Activated T-cell treated with anti-CD3 and anti-CD28 coated beads, Interleukin-2, amount 50 U/mL, for 24 hours (primary cell): Measurements from ENCODE around the gene C21orf58.

ENCODE experiments used
- DNase-seq: peaks from one replicate; pipeline ENCODE4 v3.0.0-alpha.2; 2020
- H3K27ac Mint-ChIP-seq: 2 replicates; pipeline ENCODE4 v1.8.0; 2020; ENCODE audit warnings: mild to moderate bottlenecking, mixed read lengths
- H3K27me3 Mint-ChIP-seq: 2 replicates; pipeline ENCODE4 v1.8.0; 2020; ENCODE audit warnings: mixed read lengths
- H3K36me3 Mint-ChIP-seq: 2 replicates; pipeline ENCODE4 v1.8.0; 2020; ENCODE audit warnings: low read depth, mixed read lengths
- H3K4me1 Mint-ChIP-seq: 2 replicates; pipeline ENCODE4 v1.8.0; 2020; ENCODE audit warnings: low read depth, mixed read lengths
- H3K4me3 Mint-ChIP-seq: 2 replicates; pipeline ENCODE4 v1.8.0; 2020; ENCODE audit warnings: mild to moderate bottlenecking, moderate library complexity, mixed read lengths
- H3K9me3 Mint-ChIP-seq: 2 replicates; pipeline ENCODE4 v1.8.0; 2020; ENCODE audit warnings: mixed read lengths

C21orf58 gene

GRCh38 chr21:46284733-46285132 is 38.9 kb downstream of the C21orf58 start:
- DNase-seq = no peak
- Mint-ChIP-seq H3K4me1 (peaks cover 56% of the 10 kb centered on the region), H3K36me3 (peaks cover 69% of the 10 kb centered on the region), H3K27me3 (no peaks in the 10 kb centered on the region), H3K9me3 (no peaks in the 10 kb centered on the region), H3K27ac (peak overlapping the region; percentile 93), H3K4me3 (peak overlapping the region; percentile 95)

GRCh38 chr21:46284077-46284644 is 39.5 kb downstream of the C21orf58 start:
- Mint-ChIP-seq H3K27ac (peak overlapping the region; percentile 84), H3K4me3 (peak overlapping the region; percentile 95), H3K36me3 (peaks cover 72% of the 10 kb centered on the region), H3K4me1 (peaks cover 54% of the 10 kb centered on the region), H3K27me3 (no peaks in the 10 kb centered on the region), H3K9me3 (no peaks in the 10 kb centered on the region)
- no peak for DNase-seq

- H3K4me1 Mint-ChIP-seq = peaks cover 3% of the 10 kb centered on the region
- H3K4me3 Mint-ChIP-seq = no peak overlapping the region
- H3K36me3 Mint-ChIP-seq = peaks cover 90% of the 10 kb centered on the region
- no peak overlapping the region for H3K27ac Mint-ChIP-seq
- DNase-seq = no peak
- H3K9me3 Mint-ChIP-seq = no peaks in the 10 kb centered on the region
- no peaks in the 10 kb centered on the region for H3K27me3 Mint-ChIP-seq
Observed at GRCh38 chr21:46274797-46275390, 48.8 kb downstream of the C21orf58 start.

- Mint-ChIP-seq H3K27ac (no peak overlapping the region), H3K4me3 (no peak overlapping the region)
- DNase-seq = no peak
Observed at GRCh38 chr21:46273341-46273740, 50.3 kb downstream of the C21orf58 start.

GRCh38 chr21:46269466-46269865 is 54.2 kb downstream of the C21orf58 start:
- Mint-ChIP-seq H3K36me3 (peaks cover 94% of the 10 kb centered on the region), H3K27me3 (no peaks in the 10 kb centered on the region), H3K27ac (no peak overlapping the region), H3K9me3 (no peaks in the 10 kb centered on the region), H3K4me1 (no peaks in the 10 kb centered on the region), H3K4me3 (no peak overlapping the region)
- DNase-seq = no peak

More at GRCh38 chr21:46273341-46273740, 50.3 kb downstream of the C21orf58 start:
- no peaks in the 10 kb centered on the region for H3K9me3 Mint-ChIP-seq
- peaks cover 89% of the 10 kb centered on the region for H3K36me3 Mint-ChIP-seq
- peaks cover 3% of the 10 kb centered on the region for H3K4me1 Mint-ChIP-seq
- H3K27me3 Mint-ChIP-seq = no peaks in the 10 kb centered on the region

GRCh38 chr21:46268371-46268770 is 55.3 kb downstream of the C21orf58 start:
- H3K36me3 Mint-ChIP-seq = peaks cover 94% of the 10 kb centered on the region

GRCh38 chr21:46266946-46267345 is 56.7 kb downstream of the C21orf58 start:
- H3K36me3 Mint-ChIP-seq = peaks cover 90% of the 10 kb centered on the region
- H3K4me1 Mint-ChIP-seq = no peaks in the 10 kb centered on the region
- no peak overlapping the region for H3K27ac Mint-ChIP-seq
- H3K27me3 Mint-ChIP-seq = no peaks in the 10 kb centered on the region
- no peak for DNase-seq
- no peak overlapping the region for H3K4me3 Mint-ChIP-seq
- H3K9me3 Mint-ChIP-seq = no peaks in the 10 kb centered on the region

More at GRCh38 chr21:46268371-46268770, 55.3 kb downstream of the C21orf58 start:
- Mint-ChIP-seq H3K4me1 (no peaks in the 10 kb centered on the region), H3K27ac (no peak overlapping the region), H3K27me3 (no peaks in the 10 kb centered on the region), H3K4me3 (no peak overlapping the region), H3K9me3 (no peaks in the 10 kb centered on the region)
- no peak for DNase-seq

GRCh38 chr21:46265736-46266525 is 57.7 kb downstream of the C21orf58 start:
- peak overlapping the region; percentile 37 for H3K27ac Mint-ChIP-seq
- H3K27me3 Mint-ChIP-seq = no peaks in the 10 kb centered on the region
- H3K9me3 Mint-ChIP-seq = no peaks in the 10 kb centered on the region
- no peak overlapping the region for H3K4me3 Mint-ChIP-seq
- no peaks in the 10 kb centered on the region for H3K4me1 Mint-ChIP-seq
- no peak for DNase-seq
- H3K36me3 Mint-ChIP-seq = peaks cover 91% of the 10 kb centered on the region

GRCh38 chr21:46264690-46265144 is 59.0 kb downstream of the C21orf58 start:
- Mint-ChIP-seq H3K27me3 (no peaks in the 10 kb centered on the region), H3K4me3 (no peak overlapping the region), H3K36me3 (peaks cover 90% of the 10 kb centered on the region), H3K27ac (no peak overlapping the region), H3K4me1 (no peaks in the 10 kb centered on the region), H3K9me3 (no peaks in the 10 kb centered on the region)
- DNase-seq = no peak

GRCh38 chr21:46264046-46264689 is 59.5 kb downstream of the C21orf58 start:
- peaks cover 90% of the 10 kb centered on the region for H3K36me3 Mint-ChIP-seq
- no peaks in the 10 kb centered on the region for H3K9me3 Mint-ChIP-seq
- H3K4me1 Mint-ChIP-seq = no peaks in the 10 kb centered on the region
- no peak for DNase-seq
- H3K27ac Mint-ChIP-seq = peak overlapping the region; percentile 57
- no peaks in the 10 kb centered on the region for H3K27me3 Mint-ChIP-seq
- H3K4me3 Mint-ChIP-seq = no peak overlapping the region

GRCh38 chr21:46256501-46256994 is 67.1 kb downstream of the C21orf58 start:
- H3K4me3 Mint-ChIP-seq = no peak overlapping the region
- peaks cover 27% of the 10 kb centered on the region for H3K4me1 Mint-ChIP-seq
- no peak for DNase-seq
- no peak overlapping the region for H3K27ac Mint-ChIP-seq
- no peaks in the 10 kb centered on the region for H3K9me3 Mint-ChIP-seq
- no peaks in the 10 kb centered on the region for H3K27me3 Mint-ChIP-seq
- peaks cover 95% of the 10 kb centered on the region for H3K36me3 Mint-ChIP-seq

GRCh38 chr21:46255758-46256337 is 67.8 kb downstream of the C21orf58 start:
- H3K4me3 Mint-ChIP-seq = no peak overlapping the region
- peaks cover 95% of the 10 kb centered on the region for H3K36me3 Mint-ChIP-seq
- peak overlapping the region; percentile 81 for H3K27ac Mint-ChIP-seq
- no peaks in the 10 kb centered on the region for H3K9me3 Mint-ChIP-seq
- DNase-seq = no peak
- peaks cover 32% of the 10 kb centered on the region for H3K4me1 Mint-ChIP-seq
- no peaks in the 10 kb centered on the region for H3K27me3 Mint-ChIP-seq

- no peak for DNase-seq
- Mint-ChIP-seq H3K4me3 (no peak overlapping the region), H3K27me3 (no peaks in the 10 kb centered on the region), H3K36me3 (peaks cover 95% of the 10 kb centered on the region), H3K9me3 (no peaks in the 10 kb centered on the region), H3K27ac (peak overlapping the region; percentile 81), H3K4me1 (peaks cover 38% of the 10 kb centered on the region)
Observed at GRCh38 chr21:46255166-46255565, 68.5 kb downstream of the C21orf58 start.
